Left lung (tissue), 10 donors: Measurements from ENCODE around the gene ZNF862. TPM values are rescaled to one million over a fixed set of nuclear protein-coding genes. Genes with fewer than 3 reads are reported as not detected.

ENCODE experiments used
- ATAC-seq: fragments of 200-7000 bp; cut with Tn5 transposase; one replicate; pipeline ENCODE4 v1.9.1; 2020; ENCODE audit warnings: moderate library complexity
- DNase-seq, 4 donors: peaks; one replicate each; pipeline ENCODE4 v3.0.0-alpha.2; 2013 to 2020
- H3K27ac ChIP-seq, 2 donors: fragments of 200-600 bp; sonication (generic) in 1 of 2; one replicate each; pipeline versions ENCODE4 v1.5.0 to v1.8.0; 2020 to 2021
- H3K27me3 ChIP-seq, 2 donors: fragments of 200-600 bp; sonication (generic) in 1 of 2; one replicate each; pipeline versions ENCODE4 v1.5.0 to v1.8.0; 2020 to 2021
- H3K36me3 ChIP-seq, 2 donors: fragments of 200-600 bp; sonication (generic) in 1 of 2; one replicate each; pipeline versions ENCODE4 v1.5.0 to v1.8.0; 2020 to 2021
- H3K4me1 ChIP-seq, 2 donors: fragments of 200-600 bp; one replicate each; pipeline ENCODE4 v1.8.0; 2021
- H3K4me3 ChIP-seq, 2 donors: fragments of 200-600 bp; sonication (generic) in 1 of 2; one replicate each; pipeline versions ENCODE4 v1.5.0 to v1.8.0; 2020 to 2021; ENCODE audit warnings: mild to moderate bottlenecking in 1 of 2
- H3K9me3 ChIP-seq, 2 donors: fragments of 200-600 bp; sonication (generic) in 1 of 2; one replicate each; pipeline versions ENCODE4 v1.5.0 to v1.8.0; 2020 to 2021
- intact Hi-C, 2 donors: fragments of 100-400 bp; cut with DNase I; formaldehyde crosslinking; loops; one replicate each; pipeline versions ENCODE4 v1.11.2 to v1.14.2; 2022
- polyA plus RNA-seq, 6 donors: library from polyadenylated mRNA; unstranded; fragments of 120-200 nt; gene quantifications; one replicate each; pipeline ENCODE4 v1.2.1, GENCODE V29; 2013; ENCODE audit not compliant: insufficient read length in 6 of 6
- total RNA-seq, 2 donors: library from RNA; stranded (reverse); fragmentation: NEBNext Ultra II Directional; extraction: Animal tissue kit (Norgen Biotek cat#: 25700); gene quantifications; one replicate each; pipeline ENCODE4 v1.2.1, GENCODE V29; 2021
- TF ChIP-seq, protein P1 (sequence below), 2 donors: fragments of 200-600 bp; sonication (generic) in 1 of 2; IDR thresholded peaks; one replicate each; pipeline versions ENCODE4 v1.5.0 to v1.8.0; 2021; ENCODE audit warnings: antibody characterized with exemption in 2 of 2
- donor health status: DM: no; HTN: yes; CAD: no.
- donor health status: DM: no; HTN: no; CAD: no.

ZNF862 gene
- total and polyA plus RNA-seq, 8 donors, result 9.8 to 27.8 (median 23.9) TPM

DNA sequence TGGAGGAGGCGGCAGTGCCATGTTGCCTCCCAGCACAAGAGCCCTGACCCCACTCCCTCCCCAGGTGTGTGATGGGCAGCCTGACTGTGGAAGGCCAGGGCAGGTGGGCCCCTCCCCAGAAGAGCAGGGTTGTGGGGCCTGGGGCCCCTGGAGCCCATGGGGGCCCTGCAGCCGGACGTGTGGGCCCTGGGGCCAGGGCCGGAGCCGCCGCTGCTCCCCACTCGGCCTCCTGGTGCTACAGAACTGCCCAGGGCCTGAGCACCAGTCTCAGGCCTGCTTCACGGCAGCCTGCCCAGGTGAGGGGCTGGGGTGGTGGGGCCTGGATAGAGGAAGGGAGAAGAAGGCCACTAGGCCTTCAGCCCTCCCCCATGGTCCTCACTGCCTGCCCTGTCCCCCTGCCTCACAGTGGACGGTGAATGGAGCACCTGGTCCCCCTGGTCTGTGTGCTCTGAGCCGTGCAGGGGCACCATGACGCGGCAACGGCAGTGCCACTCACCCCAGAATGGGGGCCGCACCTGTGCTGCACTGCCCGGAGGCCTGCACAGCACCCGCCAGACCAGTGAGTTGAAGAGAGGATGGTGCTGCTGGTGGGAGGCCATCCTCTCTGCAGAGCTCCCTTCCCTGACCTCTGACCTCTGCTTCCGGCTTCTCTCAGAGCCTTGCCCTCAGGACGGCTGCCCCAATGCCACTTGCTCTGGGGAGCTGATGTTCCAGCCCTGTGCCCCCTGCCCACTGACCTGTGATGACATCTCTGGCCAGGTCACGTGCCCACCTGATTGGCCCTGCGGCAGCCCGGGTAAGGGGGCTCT is 46.6 kb upstream of the ZNF862 start:
- Histone ChIP-seq H3K27me3 (peaks cover 15 to 50% of the 10 kb centered on the region in 2 donors), H3K36me3 (no peaks in the 10 kb centered on the region), H3K4me3 (no peak overlapping the region), H3K9me3 (no peaks in the 10 kb centered on the region), H3K4me1 (peaks cover 0 to 12% of the 10 kb centered on the region in 2 donors), H3K27ac (no peak overlapping the region)
- ATAC-seq (no peak), DNase-seq (no peak)
- intact Hi-C loops, result no loop called here
- TF ChIP-seq, protein P1, sequence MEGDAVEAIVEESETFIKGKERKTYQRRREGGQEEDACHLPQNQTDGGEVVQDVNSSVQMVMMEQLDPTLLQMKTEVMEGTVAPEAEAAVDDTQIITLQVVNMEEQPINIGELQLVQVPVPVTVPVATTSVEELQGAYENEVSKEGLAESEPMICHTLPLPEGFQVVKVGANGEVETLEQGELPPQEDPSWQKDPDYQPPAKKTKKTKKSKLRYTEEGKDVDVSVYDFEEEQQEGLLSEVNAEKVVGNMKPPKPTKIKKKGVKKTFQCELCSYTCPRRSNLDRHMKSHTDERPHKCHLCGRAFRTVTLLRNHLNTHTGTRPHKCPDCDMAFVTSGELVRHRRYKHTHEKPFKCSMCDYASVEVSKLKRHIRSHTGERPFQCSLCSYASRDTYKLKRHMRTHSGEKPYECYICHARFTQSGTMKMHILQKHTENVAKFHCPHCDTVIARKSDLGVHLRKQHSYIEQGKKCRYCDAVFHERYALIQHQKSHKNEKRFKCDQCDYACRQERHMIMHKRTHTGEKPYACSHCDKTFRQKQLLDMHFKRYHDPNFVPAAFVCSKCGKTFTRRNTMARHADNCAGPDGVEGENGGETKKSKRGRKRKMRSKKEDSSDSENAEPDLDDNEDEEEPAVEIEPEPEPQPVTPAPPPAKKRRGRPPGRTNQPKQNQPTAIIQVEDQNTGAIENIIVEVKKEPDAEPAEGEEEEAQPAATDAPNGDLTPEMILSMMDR (IDR thresholded peaks at IDR 0.05), result no peak

DNA sequence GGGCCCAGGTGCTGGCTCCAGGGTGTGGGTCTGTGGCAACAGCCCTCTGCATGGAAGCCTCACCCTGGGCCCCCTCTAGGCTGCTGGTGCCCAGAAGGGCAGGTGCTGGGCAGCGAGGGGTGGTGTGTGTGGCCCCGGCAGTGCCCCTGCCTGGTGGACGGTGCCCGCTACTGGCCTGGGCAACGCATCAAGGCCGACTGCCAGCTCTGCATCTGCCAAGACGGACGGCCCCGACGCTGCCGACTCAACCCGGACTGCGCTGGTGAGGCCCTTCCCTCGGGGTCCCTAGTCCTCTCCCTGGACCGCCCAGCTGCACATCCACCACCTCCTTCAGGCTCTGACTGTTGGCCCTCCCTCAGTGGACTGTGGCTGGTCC is 46.0 kb upstream of the ZNF862 start:
- Histone ChIP-seq H3K9me3 (no peaks in the 10 kb centered on the region), H3K27me3 (peaks cover 15 to 50% of the 10 kb centered on the region in 2 donors), H3K36me3 (no peaks in the 10 kb centered on the region), H3K27ac (no peak overlapping the region), H3K4me1 (peaks cover 0 to 12% of the 10 kb centered on the region in 2 donors), H3K4me3 (no peak overlapping the region)
- DNase-seq, result no peak
- no peak for ATAC-seq
- TF ChIP-seq, protein P1 (IDR thresholded peaks at IDR 0.05), result no peak
- intact Hi-C loops, result no loop called here

- intact Hi-C loops, result no loop called here
- no peak overlapping the region for H3K27ac ChIP-seq
- TF ChIP-seq, protein P1 (IDR thresholded peaks at IDR 0.05), result no peak
- H3K9me3 ChIP-seq, result no peaks in the 10 kb centered on the region
- ATAC-seq (no peak), DNase-seq (no peak)
- peaks cover 0 to 12% of the 10 kb centered on the region in 2 donors for H3K4me1 ChIP-seq
- no peak overlapping the region for H3K4me3 ChIP-seq
- no peaks in the 10 kb centered on the region for H3K36me3 ChIP-seq
- H3K27me3 ChIP-seq, result peaks cover 15 to 40% of the 10 kb centered on the region in 2 donors
Measured at GRCh38 chr7:149793261-149793660, 44.9 kb upstream of the ZNF862 start.

DNA sequence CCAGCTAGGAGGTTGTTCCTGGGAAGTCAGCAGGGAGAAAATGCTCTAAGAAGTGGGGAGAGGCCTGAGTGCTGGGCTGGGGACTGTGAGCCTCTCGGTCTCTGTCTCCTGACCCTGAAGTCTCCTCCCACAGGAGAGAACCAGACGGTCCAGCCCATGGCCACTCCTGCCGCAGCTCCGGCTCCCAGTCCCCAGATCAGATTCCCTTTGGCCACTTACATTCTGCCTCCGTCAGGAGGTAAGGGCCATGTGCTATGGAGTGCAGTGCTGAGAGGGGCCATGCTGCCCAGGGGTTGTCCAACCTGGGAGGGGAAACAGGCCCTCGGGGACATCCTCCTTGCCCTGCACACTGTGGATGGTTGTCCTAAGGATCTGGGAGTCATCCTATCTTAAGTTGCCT is 43.5 kb upstream of the ZNF862 start:
- H3K9me3 ChIP-seq, result no peaks in the 10 kb centered on the region
- DNase-seq, result no peak
- peaks cover 12 to 26% of the 10 kb centered on the region in 2 donors for H3K27me3 ChIP-seq
- no peaks in the 10 kb centered on the region for H3K36me3 ChIP-seq
- no peak for ATAC-seq
- intact Hi-C loops, result no loop called here
- H3K4me3 ChIP-seq, result no peak overlapping the region
- TF ChIP-seq, protein P1 (IDR thresholded peaks at IDR 0.05), result no peak
- H3K4me1 ChIP-seq, result peaks cover 0 to 10% of the 10 kb centered on the region in 2 donors
- no peak overlapping the region for H3K27ac ChIP-seq

DNA sequence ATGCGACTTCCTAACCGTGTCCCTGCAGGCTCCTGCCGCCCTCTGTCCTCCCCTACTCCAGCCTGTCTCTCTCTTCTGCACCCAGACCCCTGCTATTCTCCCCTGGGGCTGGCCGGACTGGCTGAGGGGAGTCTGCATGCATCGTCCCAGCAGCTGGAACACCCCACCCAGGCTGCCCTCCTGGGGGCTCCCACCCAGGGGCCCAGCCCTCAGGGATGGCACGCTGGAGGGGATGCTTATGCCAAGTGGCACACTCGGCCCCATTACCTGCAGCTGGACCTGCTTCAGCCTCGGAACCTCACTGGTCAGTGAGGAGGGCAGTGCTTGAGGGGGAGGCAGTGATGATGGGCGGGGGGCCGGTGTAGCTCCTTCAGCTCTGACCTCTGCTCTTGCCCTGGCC is 43.0 kb upstream of the ZNF862 start:
- H3K9me3 ChIP-seq, result no peaks in the 10 kb centered on the region
- H3K36me3 ChIP-seq, result no peaks in the 10 kb centered on the region
- no peak for ATAC-seq
- peaks cover 0 to 5% of the 10 kb centered on the region in 2 donors for H3K4me1 ChIP-seq
- TF ChIP-seq, protein P1 (IDR thresholded peaks at IDR 0.05), result no peak
- intact Hi-C loops, result no loop called here
- H3K27ac ChIP-seq, result no peak overlapping the region
- peaks cover 7 to 21% of the 10 kb centered on the region in 2 donors for H3K27me3 ChIP-seq
- DNase-seq, result no peak
- no peak overlapping the region for H3K4me3 ChIP-seq
